Gastrocnemius medialis (tissue), 4 donors: ENCODE data around the gene KLHDC7A.

Source experiments
- CTCF ChIP-seq, 5 experiments: fragments of 450-650 bp in 3 of 5; fragments of 200-600 bp in 2 of 5; sonication (generic) in 2 of 5; IDR thresholded peaks in 4 of 5; conservative IDR thresholded peaks in 1 of 5; 1 replicate in 4 of 5; 2 replicates in 1 of 5; pipeline ENCODE4 v1.5.1; 2016 to 2019; ENCODE audit warnings: antibody characterized with exemption in 5 of 5, mild to moderate bottlenecking in 3 of 5, moderate library complexity in 3 of 5
- POLR2A ChIP-seq, 2 donors: fragments of 450-650 bp; IDR thresholded peaks; one replicate each; pipeline ENCODE4 v1.6.1; 2017; ENCODE audit warnings: antibody characterized with exemption in 2 of 2, mild to moderate bottlenecking in 2 of 2, moderate library complexity in 2 of 2

GRCh38 chr1:18513995-18514394 lies 33.3 kb downstream of the KLHDC7A start:
- TF ChIP-seq CTCF (IDR thresholded peaks at IDR 0.05 in 4 of 5, conservative IDR thresholded peaks at IDR 0.05 in 1 of 5) (no peak), POLR2A (IDR thresholded peaks at IDR 0.05) (no peak)
